Endothelial cell (in vitro differentiated cells): ENCODE data around the gene OR11A1. TPM values are rescaled to one million over a fixed set of nuclear protein-coding genes. Genes with fewer than 3 reads are reported as not detected.

Experiments used
- DNase-seq: peaks from one replicate; pipeline ENCODE4 v3.0.0; 2021; ENCODE audit warnings: low spot score
- H3K27ac Mint-ChIP-seq: one replicate; pipeline ENCODE4 v1.8.0; 2021; ENCODE audit warnings: mixed read lengths, inconsistent platforms; ENCODE audit not compliant: unreplicated experiment
- H3K27me3 Mint-ChIP-seq: one replicate; pipeline ENCODE4 v1.8.0; 2021; ENCODE audit warnings: mild to moderate bottlenecking, moderate library complexity, mixed read lengths, inconsistent platforms; ENCODE audit not compliant: unreplicated experiment
- H3K36me3 Mint-ChIP-seq: one replicate; pipeline ENCODE4 v1.8.0; 2021; ENCODE audit warnings: mild to moderate bottlenecking, low read depth, mixed read lengths, inconsistent platforms; ENCODE audit not compliant: unreplicated experiment
- H3K4me1 Mint-ChIP-seq: one replicate; pipeline ENCODE4 v1.8.0; 2021; ENCODE audit warnings: mild to moderate bottlenecking, mixed read lengths, inconsistent platforms; ENCODE audit not compliant: unreplicated experiment
- H3K4me3 Mint-ChIP-seq: one replicate; pipeline ENCODE4 v1.8.0; 2021; ENCODE audit warnings: mild to moderate bottlenecking, mixed read lengths, inconsistent platforms; ENCODE audit not compliant: unreplicated experiment
- H3K9me3 Mint-ChIP-seq: one replicate; pipeline ENCODE4 v1.8.0; 2021; ENCODE audit warnings: mixed read lengths, inconsistent platforms; ENCODE audit not compliant: unreplicated experiment
- CTCF ChIP-seq: fragments of 200-600 bp; sonication (generic); IDR thresholded peaks from one replicate; pipeline ENCODE4 v1.5.0; 2021; ENCODE audit warnings: antibody characterized with exemption; ENCODE audit not compliant: unreplicated experiment
- total RNA-seq: library from RNA; stranded (reverse); fragmentation: NEBNext Ultra II Directional; extraction: Animal tissue kit (Norgen Biotek cat#: 25700); gene quantifications from one replicate; pipeline ENCODE4 v1.2.1, GENCODE V29; 2021; ENCODE audit not compliant: unreplicated experiment

Gene OR11A1
- total RNA-seq, 1 donor from 2014 or later: not detected

- Mint-ChIP-seq H3K27me3 (peaks cover 5% of the 10 kb centered on the region), H3K4me1 (peaks cover 4% of the 10 kb centered on the region), H3K9me3 (no peaks in the 10 kb centered on the region), H3K4me3 (no peak overlapping the region), H3K36me3 (no peaks in the 10 kb centered on the region), H3K27ac (no peak overlapping the region)
- TF ChIP-seq CTCF: no peak
- DNase-seq: no peak
These were observed 45.3 kb upstream of the OR11A1 start for GRCh38 chr6:29502181-29502580.

- peaks cover 5% of the 10 kb centered on the region for H3K27me3 Mint-ChIP-seq
- H3K27ac Mint-ChIP-seq: no peak overlapping the region
- DNase-seq: no peak
- TF ChIP-seq CTCF: no peak
- H3K9me3 Mint-ChIP-seq: no peaks in the 10 kb centered on the region
- H3K4me1 Mint-ChIP-seq: peaks cover 4% of the 10 kb centered on the region
- no peaks in the 10 kb centered on the region for H3K36me3 Mint-ChIP-seq
- no peak overlapping the region for H3K4me3 Mint-ChIP-seq
These were observed 44.2 kb upstream of the OR11A1 start for GRCh38 chr6:29501106-29501505.

- Mint-ChIP-seq H3K9me3 (no peaks in the 10 kb centered on the region), H3K27ac (no peak overlapping the region), H3K36me3 (no peaks in the 10 kb centered on the region), H3K4me3 (no peak overlapping the region), H3K4me1 (peaks cover 4% of the 10 kb centered on the region), H3K27me3 (peaks cover 5% of the 10 kb centered on the region)
- no peak for TF ChIP-seq CTCF
- no peak for DNase-seq
These were observed 43.7 kb upstream of the OR11A1 start for GRCh38 chr6:29500594-29500993.

- Mint-ChIP-seq H3K4me1 (peaks cover 4% of the 10 kb centered on the region), H3K36me3 (no peaks in the 10 kb centered on the region), H3K27me3 (peaks cover 2% of the 10 kb centered on the region), H3K27ac (no peak overlapping the region), H3K9me3 (no peaks in the 10 kb centered on the region), H3K4me3 (no peak overlapping the region)
- no peak for DNase-seq
- TF ChIP-seq CTCF: no peak
These were observed 42.8 kb upstream of the OR11A1 start for GRCh38 chr6:29499704-29500103.

- no peak for TF ChIP-seq CTCF
- no peak overlapping the region for H3K27ac Mint-ChIP-seq
- no peaks in the 10 kb centered on the region for H3K9me3 Mint-ChIP-seq
- DNase-seq: no peak
- peaks cover 5% of the 10 kb centered on the region for H3K4me1 Mint-ChIP-seq
- H3K36me3 Mint-ChIP-seq: no peaks in the 10 kb centered on the region
- no peaks in the 10 kb centered on the region for H3K27me3 Mint-ChIP-seq
- no peak overlapping the region for H3K4me3 Mint-ChIP-seq
These were observed 40.1 kb upstream of the OR11A1 start for GRCh38 chr6:29496961-29497360.
